Measurements from ENCODE around the gene GRK1.
"Not testable (repeated sequence)": the region's sequence is repeated elsewhere in the genome, so short reads cannot be mapped to it uniquely, and the experiment has no call there.

Gene GRK1

GRCh38 chr13:113667771-113668490 lies 912 bp downstream of the GRK1 start:
- no peak for DNase-seq

- DNase-seq, result no peak
Measured at GRCh38 chr13:113668491-113668971, 1.5 kb downstream of the GRK1 start.

GRCh38 chr13:113669231-113669754 lies 2.3 kb downstream of the GRK1 start:
- DNase-seq, result no peak

GRCh38 chr13:113669755-113670341 lies 2.8 kb downstream of the GRK1 start:
- DNase-seq, result no peak

- no peak for DNase-seq
Measured at GRCh38 chr13:113670541-113670940, 3.5 kb downstream of the GRK1 start.

GRCh38 chr13:113671066-113672001 lies 4.3 kb downstream of the GRK1 start:
- no peak for DNase-seq

GRCh38 chr13:113672002-113672651 lies 5.1 kb downstream of the GRK1 start:
- DNase-seq, result no peak

- no peak for DNase-seq
Measured at GRCh38 chr13:113722921-113723320, 55.9 kb downstream of the GRK1 start.

GRCh38 chr13:113723410-113724015 lies 56.5 kb downstream of the GRK1 start:
- DNase-seq, result peak; percentile 64

- DNase-seq, result no peak
Measured at GRCh38 chr13:113724016-113724758, 57.2 kb downstream of the GRK1 start.

- DNase-seq, result peak; percentile 72
Measured at GRCh38 chr13:113724780-113725315, 57.8 kb downstream of the GRK1 start.

- not testable (repeated sequence) for DNase-seq
Measured at GRCh38 chr13:113725329-113726105, 58.5 kb downstream of the GRK1 start.

GRCh38 chr13:113726106-113726821 lies 59.2 kb downstream of the GRK1 start:
- not testable (repeated sequence) for DNase-seq

GRCh38 chr13:113726961-113727411 lies 60.0 kb downstream of the GRK1 start:
- no peak for DNase-seq

- DNase-seq, result no peak
Measured at GRCh38 chr13:113728571-113729054, 61.6 kb downstream of the GRK1 start.

GRCh38 chr13:113729187-113730019 lies 62.4 kb downstream of the GRK1 start:
- no peak for DNase-seq

GRCh38 chr13:113730258-113730691 lies 63.3 kb downstream of the GRK1 start:
- DNase-seq, result no peak

GRCh38 chr13:113730831-113731191 lies 63.8 kb downstream of the GRK1 start:
- DNase-seq, result no peak

Measured in hematopoietic multipotent progenitor cell treated with erythropoietin and hydrocortisone succinate and interleukin-3 and kit ligand, for 6 days (in vitro differentiated cells).